ENCODE data around the gene AKNA. TPM values are rescaled to one million over a fixed set of nuclear protein-coding genes. Genes with fewer than 3 reads are reported as not detected.

The AKNA gene
- total RNA-seq, 3 donors from 2014 or later = 29.3 to 45.1 (median 44.9) TPM

GRCh38 chr9:114374936-114375335 is 12.8 kb downstream of the AKNA start:
- ATAC-seq (no peak), DNase-seq (no peak)
- H3K9me3 ChIP-seq = no peaks in the 10 kb centered on the region
- intact Hi-C loops (cut with DNase I, micrococcal nuclease) = no loop called here
- no peak for TF ChIP-seq CTCF (IDR thresholded peaks at IDR 0.05)
- H3K36me3 ChIP-seq (ENCODE audit: low read depth) = peaks cover 3% of the 10 kb centered on the region
- H3K4me3 ChIP-seq = no peak overlapping the region
- H3K4me1 ChIP-seq (ENCODE audit: low read depth) = peaks cover 9% of the 10 kb centered on the region

- Histone ChIP-seq H3K4me3 (no peak overlapping the region), H3K9me3 (no peaks in the 10 kb centered on the region), H3K4me1 (ENCODE audit: low read depth) (peaks cover 9% of the 10 kb centered on the region), H3K36me3 (ENCODE audit: low read depth) (peaks cover 3% of the 10 kb centered on the region)
- peak in 1 of 3 donors; percentile 53 for DNase-seq
- ATAC-seq = no peak
- intact Hi-C loops (cut with DNase I, micrococcal nuclease) = no loop called here
- TF ChIP-seq CTCF (IDR thresholded peaks at IDR 0.05) = no peak
Observed at GRCh38 chr9:114373960-114374730, 13.6 kb downstream of the AKNA start.

- peak; percentile 75 to 94 (median 77) for DNase-seq
- no peak for TF ChIP-seq CTCF (IDR thresholded peaks at IDR 0.05)
- Histone ChIP-seq H3K9me3 (no peaks in the 10 kb centered on the region), H3K36me3 (ENCODE audit: low read depth) (peaks cover 3% of the 10 kb centered on the region), H3K4me3 (no peak overlapping the region), H3K4me1 (ENCODE audit: low read depth) (peaks cover 12% of the 10 kb centered on the region)
- peak; percentile 87 for ATAC-seq
- intact Hi-C loops (cut with DNase I, micrococcal nuclease) = no loop called here
Observed at GRCh38 chr9:114372921-114373448, 14.8 kb downstream of the AKNA start.

GRCh38 chr9:114371973-114372917 is 15.5 kb downstream of the AKNA start:
- peak in 1 of 3 donors; percentile 64 for DNase-seq
- intact Hi-C loops (cut with DNase I, micrococcal nuclease) = no loop called here
- ATAC-seq = peak; percentile 58
- no peaks in the 10 kb centered on the region for H3K9me3 ChIP-seq
- TF ChIP-seq CTCF (IDR thresholded peaks at IDR 0.05) = no peak
- H3K4me1 ChIP-seq (ENCODE audit: low read depth) = peaks cover 14% of the 10 kb centered on the region
- no peak overlapping the region for H3K4me3 ChIP-seq
- H3K36me3 ChIP-seq (ENCODE audit: low read depth) = peaks cover 8% of the 10 kb centered on the region

GRCh38 chr9:114371343-114371944 is 16.3 kb downstream of the AKNA start:
- DNase-seq (peak in 1 of 3 donors; percentile 53), ATAC-seq (no peak)
- peaks cover 22% of the 10 kb centered on the region for H3K4me1 ChIP-seq (ENCODE audit: low read depth)
- H3K9me3 ChIP-seq = no peaks in the 10 kb centered on the region
- intact Hi-C loops (cut with DNase I, micrococcal nuclease) = no loop called here
- H3K36me3 ChIP-seq (ENCODE audit: low read depth) = peaks cover 8% of the 10 kb centered on the region
- TF ChIP-seq CTCF (IDR thresholded peaks at IDR 0.05) = no peak
- H3K4me3 ChIP-seq = no peak overlapping the region
